HUES48 (cell line): ENCODE data around the gene MEGF11.

Experiments
- H3K27ac ChIP-seq: one replicate; pipeline ENCODE4 v1.7.0; 2013; ENCODE audit warnings: low read depth, low read length, inconsistent platforms
- H3K27me3 ChIP-seq: 2 replicates; pipeline ENCODE4 v1.6.1; 2013; ENCODE audit warnings: mild to moderate bottlenecking, low read length; ENCODE audit not compliant: control insufficient read depth, insufficient read depth
- H3K36me3 ChIP-seq: 2 replicates; pipeline ENCODE4 v1.6.1; 2013; ENCODE audit warnings: low read length; ENCODE audit not compliant: control insufficient read depth, insufficient read depth
- H3K4me1 ChIP-seq: 2 replicates; pipeline ENCODE4 v1.6.1; 2013; ENCODE audit warnings: mild to moderate bottlenecking, low read length; ENCODE audit not compliant: control insufficient read depth, insufficient read depth
- H3K4me3 ChIP-seq: 2 replicates; pipeline ENCODE4 v1.5.1; 2013; ENCODE audit warnings: mild to moderate bottlenecking, low read depth, low read length
- H3K9ac ChIP-seq: 2 replicates; pipeline ENCODE4 v1.6.1; 2013; ENCODE audit warnings: mild to moderate bottlenecking, low read depth, low read length, moderate library complexity
- H3K9me3 ChIP-seq: 2 replicates; pipeline ENCODE4 v1.6.1; 2013; ENCODE audit warnings: low read length; ENCODE audit not compliant: control insufficient read depth, insufficient read depth

MEGF11 gene

DNA sequence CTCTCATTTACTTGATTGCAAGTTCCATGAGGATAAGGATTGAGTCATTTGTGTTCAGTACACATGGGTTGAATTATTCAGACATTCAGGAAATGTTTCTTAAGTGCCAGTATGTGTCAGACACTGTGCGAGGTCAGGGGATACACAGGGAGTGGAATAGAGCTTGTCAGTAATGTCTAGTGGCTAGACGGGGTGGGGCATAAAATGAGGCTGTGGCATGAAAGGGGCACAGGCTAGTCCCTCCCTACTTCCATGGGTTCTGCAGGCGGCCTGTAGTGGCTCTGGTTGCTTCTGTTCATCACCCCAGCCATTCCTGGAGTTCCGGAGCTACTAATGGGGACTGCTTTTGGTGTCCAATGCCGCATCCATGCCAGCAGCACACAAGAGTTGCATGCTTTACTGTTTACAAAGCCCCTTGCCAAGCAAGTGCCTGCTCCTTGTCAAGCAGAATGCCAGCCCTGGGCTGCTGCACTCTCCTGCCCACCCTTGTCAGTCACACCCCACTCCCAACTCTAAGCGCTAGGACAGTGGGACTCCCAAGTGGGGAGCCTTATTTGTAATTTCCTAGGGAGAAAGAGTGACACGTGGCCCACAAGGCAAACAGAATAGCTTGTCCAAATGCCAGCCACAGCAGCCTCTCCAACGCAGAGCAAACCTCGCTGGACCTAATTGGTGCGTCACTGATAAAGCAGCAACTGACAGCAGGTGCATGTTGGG lies 313.5 kb downstream of the MEGF11 start:
- Histone ChIP-seq H3K4me3 (no peak overlapping the region), H3K36me3 (no peaks in the 10 kb centered on the region), H3K9me3 (no peaks in the 10 kb centered on the region), H3K27me3 (no peaks in the 10 kb centered on the region), H3K27ac (no peak overlapping the region), H3K9ac (no peak overlapping the region), H3K4me1 (no peaks in the 10 kb centered on the region)

DNA sequence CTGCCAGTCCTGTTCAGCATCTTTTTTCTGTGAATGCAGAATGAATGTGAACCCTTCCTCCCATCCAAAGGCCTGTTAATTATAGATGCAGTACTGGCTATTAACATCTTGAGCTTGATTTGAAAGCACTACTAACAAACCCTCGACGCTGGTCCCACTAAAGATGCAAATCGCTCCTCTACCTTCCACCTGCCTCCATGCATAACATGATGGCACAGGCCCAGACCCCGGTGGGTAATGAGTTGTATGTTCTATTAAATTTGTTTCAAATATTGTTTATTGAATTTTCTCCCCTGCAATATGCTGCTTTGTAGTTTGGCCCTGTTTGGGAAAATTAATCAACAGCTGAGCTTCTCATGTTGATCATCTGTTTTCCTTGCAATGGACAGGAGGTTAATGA lies 314.9 kb downstream of the MEGF11 start:
- Histone ChIP-seq H3K9me3 (no peaks in the 10 kb centered on the region), H3K4me3 (no peak overlapping the region), H3K4me1 (no peaks in the 10 kb centered on the region), H3K9ac (no peak overlapping the region), H3K36me3 (no peaks in the 10 kb centered on the region), H3K27me3 (no peaks in the 10 kb centered on the region), H3K27ac (no peak overlapping the region)

DNA sequence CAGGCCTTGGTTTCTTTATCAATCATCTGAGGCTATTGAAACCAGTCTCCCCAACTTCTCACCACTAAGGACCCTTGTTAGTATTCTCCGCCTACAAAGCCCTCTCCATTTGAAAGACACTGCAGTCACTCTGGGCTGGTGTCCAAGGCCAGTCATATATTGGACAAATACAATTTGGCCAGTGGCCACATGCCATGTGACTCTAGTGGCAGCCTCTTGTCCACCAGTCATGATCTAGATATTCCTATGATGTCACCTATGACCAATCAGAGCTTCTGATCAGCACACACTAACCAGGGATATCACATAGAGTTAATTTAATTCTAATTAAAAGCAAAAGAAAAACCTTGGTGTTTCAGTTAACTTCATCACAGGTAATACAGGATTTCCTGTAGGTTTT lies 316.1 kb downstream of the MEGF11 start:
- Histone ChIP-seq H3K36me3 (no peaks in the 10 kb centered on the region), H3K9ac (no peak overlapping the region), H3K27ac (no peak overlapping the region), H3K27me3 (no peaks in the 10 kb centered on the region), H3K9me3 (no peaks in the 10 kb centered on the region), H3K4me3 (no peak overlapping the region), H3K4me1 (no peaks in the 10 kb centered on the region)

GRCh38 chr15:65937054-65937453 lies 316.5 kb downstream of the MEGF11 start:
- Histone ChIP-seq H3K36me3 (no peaks in the 10 kb centered on the region), H3K4me1 (no peaks in the 10 kb centered on the region), H3K4me3 (no peak overlapping the region), H3K9me3 (no peaks in the 10 kb centered on the region), H3K27me3 (no peaks in the 10 kb centered on the region), H3K9ac (no peak overlapping the region), H3K27ac (no peak overlapping the region)

GRCh38 chr15:65936282-65936681 lies 317.3 kb downstream of the MEGF11 start:
- H3K36me3 ChIP-seq: no peaks in the 10 kb centered on the region
- H3K27ac ChIP-seq: no peak overlapping the region
- H3K27me3 ChIP-seq: no peaks in the 10 kb centered on the region
- no peaks in the 10 kb centered on the region for H3K9me3 ChIP-seq
- H3K4me3 ChIP-seq: no peak overlapping the region
- no peaks in the 10 kb centered on the region for H3K4me1 ChIP-seq
- H3K9ac ChIP-seq: no peak overlapping the region

DNA sequence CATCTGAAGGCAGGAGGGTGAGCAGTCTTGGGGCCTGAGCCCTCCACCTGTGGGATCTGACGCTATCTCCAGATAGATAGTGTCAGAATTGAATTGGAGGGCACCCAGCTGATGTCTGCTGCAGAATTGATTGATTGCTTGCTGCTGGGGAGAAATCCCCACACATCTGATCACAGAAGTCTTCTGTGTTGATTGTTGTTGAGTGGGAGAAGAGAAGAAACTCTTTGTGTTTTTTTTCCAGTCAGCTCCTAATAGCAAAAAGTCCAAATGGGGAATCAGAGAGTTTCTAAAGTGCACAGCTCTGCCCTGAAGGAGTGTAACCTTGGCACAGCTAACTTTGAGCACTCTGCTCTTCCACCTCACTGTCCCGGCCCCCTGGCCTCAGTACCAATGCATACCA lies 318.2 kb downstream of the MEGF11 start:
- H3K9me3 ChIP-seq: no peaks in the 10 kb centered on the region
- H3K27me3 ChIP-seq: no peaks in the 10 kb centered on the region
- no peak overlapping the region for H3K9ac ChIP-seq
- H3K4me3 ChIP-seq: no peak overlapping the region
- H3K4me1 ChIP-seq: no peaks in the 10 kb centered on the region
- H3K27ac ChIP-seq: no peak overlapping the region
- no peaks in the 10 kb centered on the region for H3K36me3 ChIP-seq

- H3K9me3 ChIP-seq: no peaks in the 10 kb centered on the region
- H3K36me3 ChIP-seq: no peaks in the 10 kb centered on the region
- no peak overlapping the region for H3K9ac ChIP-seq
- H3K27ac ChIP-seq: no peak overlapping the region
- no peaks in the 10 kb centered on the region for H3K27me3 ChIP-seq
- H3K4me1 ChIP-seq: no peaks in the 10 kb centered on the region; the same call in 1 of the 2 replicates
- H3K4me3 ChIP-seq: no peak overlapping the region
These were observed 322.3 kb downstream of the MEGF11 start for GRCh38 chr15:65931221-65931620.

DNA sequence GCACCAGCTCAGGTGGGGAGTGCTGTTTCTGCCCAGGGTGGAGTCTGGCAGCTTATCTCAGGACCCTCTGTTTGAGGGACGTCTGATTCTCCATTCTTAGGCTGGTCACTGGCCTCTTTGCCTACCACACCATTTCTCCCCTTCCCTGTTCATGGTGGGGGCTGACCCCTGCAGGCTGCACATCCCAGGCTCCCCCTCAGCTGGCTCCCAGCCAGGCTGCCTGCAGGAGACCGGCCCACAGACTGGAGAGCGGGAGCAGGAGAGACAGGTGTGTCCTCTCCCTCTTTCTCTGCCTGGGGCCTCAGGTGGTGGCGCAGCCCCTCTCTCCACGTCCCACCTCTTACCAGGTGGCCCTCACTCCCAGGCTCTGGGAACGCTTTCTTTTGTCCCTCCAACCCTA lies 323.4 kb downstream of the MEGF11 start:
- Histone ChIP-seq H3K9ac (no peak overlapping the region), H3K4me1 (no peaks in the 10 kb centered on the region; the same call in 1 of the 2 replicates), H3K27me3 (no peaks in the 10 kb centered on the region), H3K4me3 (no peak overlapping the region), H3K36me3 (no peaks in the 10 kb centered on the region), H3K27ac (no peak overlapping the region), H3K9me3 (no peaks in the 10 kb centered on the region)

DNA sequence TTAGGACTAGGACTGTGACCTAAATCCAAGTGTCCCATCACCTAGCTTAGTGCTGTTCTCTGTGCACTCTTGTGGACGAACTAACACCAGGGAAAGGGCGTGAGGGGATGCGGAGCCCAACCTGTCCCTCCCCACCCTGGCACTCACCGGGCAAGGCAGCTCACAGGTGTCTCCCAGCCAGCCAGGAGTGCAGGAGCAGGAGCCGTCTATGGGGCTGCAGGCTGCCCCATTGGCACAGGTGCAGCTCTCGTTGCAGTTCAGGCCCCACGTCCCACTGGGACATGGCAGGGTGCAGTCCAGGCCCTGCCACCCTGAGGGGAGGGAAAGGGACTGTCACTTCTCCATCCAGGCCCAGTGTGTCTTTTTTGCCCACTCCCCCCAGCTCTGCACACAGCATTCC lies 324.0 kb downstream of the MEGF11 start:
- Histone ChIP-seq H3K4me3 (no peak overlapping the region), H3K4me1 (no peaks in the 10 kb centered on the region; the same call in 1 of the 2 replicates), H3K9ac (no peak overlapping the region), H3K36me3 (no peaks in the 10 kb centered on the region), H3K27me3 (no peaks in the 10 kb centered on the region), H3K27ac (no peak overlapping the region), H3K9me3 (no peaks in the 10 kb centered on the region)

DNA sequence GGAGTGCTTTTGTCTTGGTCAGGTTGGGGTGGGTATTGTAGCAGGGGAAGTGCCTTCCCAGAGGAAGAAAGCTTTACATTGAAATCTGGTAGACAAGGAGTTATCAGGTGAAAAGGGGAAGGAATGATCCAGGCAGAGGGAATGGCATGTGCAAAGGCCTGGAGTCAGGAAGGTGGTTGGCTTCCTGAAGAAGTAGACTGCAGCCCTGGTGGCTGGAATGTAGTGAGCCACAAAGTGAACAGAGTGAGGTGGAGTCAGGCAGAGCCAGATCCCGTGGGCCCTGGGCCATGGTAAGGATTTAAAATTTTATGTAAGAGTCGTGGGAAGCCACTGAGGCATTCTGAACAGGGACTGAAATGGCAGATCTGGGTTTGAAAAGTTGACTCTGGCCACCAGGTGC lies 326.0 kb downstream of the MEGF11 start:
- no peak overlapping the region for H3K4me3 ChIP-seq
- H3K4me1 ChIP-seq: no peaks in the 10 kb centered on the region; the same call in 1 of the 2 replicates
- no peak overlapping the region for H3K27ac ChIP-seq
- no peaks in the 10 kb centered on the region for H3K27me3 ChIP-seq
- no peak overlapping the region for H3K9ac ChIP-seq
- no peaks in the 10 kb centered on the region for H3K9me3 ChIP-seq
- no peaks in the 10 kb centered on the region for H3K36me3 ChIP-seq

DNA sequence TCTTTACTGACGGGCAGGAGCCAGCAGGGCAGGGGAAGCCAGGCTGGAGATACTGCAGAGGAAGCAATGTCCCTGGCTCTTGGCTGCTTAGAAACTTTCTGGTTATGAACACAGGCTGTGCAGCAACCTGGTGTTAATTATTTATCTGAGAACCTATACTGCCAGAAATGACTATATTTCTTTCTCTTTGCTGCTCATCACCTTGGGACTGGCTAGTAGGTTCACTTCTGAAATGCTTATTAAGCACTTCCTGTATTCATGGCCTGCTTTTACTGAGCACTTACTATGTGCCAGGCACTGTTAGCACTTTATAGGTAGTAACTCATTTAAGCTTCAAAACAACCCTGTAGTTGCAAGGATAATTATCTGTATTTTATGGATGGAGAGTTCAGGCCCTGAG lies 326.7 kb downstream of the MEGF11 start:
- H3K36me3 ChIP-seq: no peaks in the 10 kb centered on the region
- no peak overlapping the region for H3K4me3 ChIP-seq
- H3K9ac ChIP-seq: no peak overlapping the region
- peak overlapping the region; percentile 23 for H3K27ac ChIP-seq
- H3K9me3 ChIP-seq: no peaks in the 10 kb centered on the region
- H3K4me1 ChIP-seq: no peaks in the 10 kb centered on the region; the same call in 1 of the 2 replicates
- no peaks in the 10 kb centered on the region for H3K27me3 ChIP-seq
